Astrocyte (in vitro differentiated cells and primary cell): ENCODE data around the gene TMUB1.

Source experiments
- CTCF ChIP-seq: IDR thresholded peaks from 2 replicates; pipeline ENCODE4 v1.5.1; 2011; ENCODE audit warnings: low read depth, mild to moderate bottlenecking, inconsistent platforms, low read length, moderate library complexity; ENCODE audit not compliant: insufficient read depth
- EZH2 ChIP-seq: IDR thresholded peaks from 2 replicates; pipeline ENCODE4 v1.6.1; 2012; ENCODE audit warnings: mild to moderate bottlenecking, low read length, inconsistent platforms; ENCODE audit not compliant: insufficient read depth

- TF ChIP-seq CTCF (peak; percentile 87), EZH2 (no peak)
These were observed 40.6 kb upstream of the TMUB1 start for GRCh38 chr7:151123822-151124464.
